A549 (cell line): Measurements from ENCODE around the gene SOWAHC. TPM values are rescaled to one million over a fixed set of nuclear protein-coding genes. Genes with fewer than 3 reads are reported as not detected.

Source experiments
- ATAC-seq, 2 experiments: fragments of 200-7000 bp in 1 of 2; fragments of >200 bp in 1 of 2; cut with Nextera tagmentation in 1 of 2; cut with Tn5 transposase in 1 of 2; 3 replicates each; pipeline versions ENCODE4 v1.8.0 to v1.9.1; 2018 to 2020; ENCODE audit warnings: mild to moderate bottlenecking in 1 of 2, moderate library complexity in 1 of 2
- CTCF ChIA-PET: fragments of 300-600 bp; sonication (Branson Sonifier 250); formaldehyde crosslinking; extraction: SDS; loops from one replicate; lab custom pipeline; 2021; ENCODE audit warnings: antibody characterized with exemption, inconsistent platforms; lab: Yijun Ruan, JAX
- POLR2A ChIA-PET: fragments of 350-600 bp; formaldehyde crosslinking; extraction: SDS; loops from one replicate; lab custom pipeline; 2021; ENCODE audit warnings: antibody characterized with exemption, inconsistent platforms; lab: Yijun Ruan, JAX
- DNase-seq, 2 experiments: peaks; one replicate each; pipeline versions ENCODE4 v3.0.0 to v3.0.0-alpha.2; 2011 to 2016; ENCODE audit warnings: low read depth in 1 of 2, low spot score in 1 of 2
- FAIRE-seq: peaks from 2 replicates; lab custom pipeline; 2011; peaks lifted over from hg19 to GRCh38; lab: Jason Lieb, UNC
- H3K27ac ChIP-seq, 2 experiments: fragments of >200 bp; sonication (Bioruptor Twin); formaldehyde crosslinking; 3 replicates each; pipeline ENCODE4 v1.5.1; 2016 to 2017
- H3K4me1 ChIP-seq: fragments of >200 bp; sonication (Bioruptor Twin); formaldehyde crosslinking; 3 replicates; pipeline ENCODE4 v1.6.1; 2016
- H3K4me2 ChIP-seq: fragments of >200 bp; sonication (Bioruptor Twin); formaldehyde crosslinking; 3 replicates; pipeline ENCODE4 v1.6.1; 2016
- H3K4me3 ChIP-seq: fragments of >200 bp; sonication (Bioruptor Twin); formaldehyde crosslinking; 3 replicates; pipeline ENCODE4 v1.5.1; 2016
- H3K9me3 ChIP-seq: fragments of >200 bp; sonication (Bioruptor Twin); formaldehyde crosslinking; 3 replicates; pipeline ENCODE4 v1.6.1; 2016
- CBX2 ChIP-seq: fragments of 200-600 bp; sonication (generic); IDR thresholded peaks from 2 replicates; pipeline ENCODE4 v1.6.1; 2016; ENCODE audit warnings: low read depth, mild to moderate bottlenecking, borderline replicate concordance
- CBX8 ChIP-seq: fragments of 200-600 bp; sonication (generic); IDR thresholded peaks from 2 replicates; pipeline ENCODE4 v1.6.1; 2016
- CTCF ChIP-seq: fragments of >200 bp; sonication (Bioruptor Twin); formaldehyde crosslinking; IDR thresholded peaks from 3 replicates; pipeline ENCODE4 v1.5.1; 2016
- EHF ChIP-seq: fragments of 250-450 bp; sonication (Bioruptor Pico); IDR thresholded peaks from 2 replicates; pipeline ENCODE4 v1.5.0; 2020; ENCODE audit warnings: mild to moderate bottlenecking
- ELK1 ChIP-seq: fragments of 150-350 bp; IDR thresholded peaks from 2 replicates; pipeline ENCODE4 v1.6.1; 2014; ENCODE audit warnings: low read depth, mild to moderate bottlenecking, low read length
- EP300 ChIP-seq, 2 experiments: fragments of >200 bp; sonication (Bioruptor Twin); formaldehyde crosslinking; IDR thresholded peaks; 2 replicates in 1 of 2; 3 replicates in 1 of 2; pipeline ENCODE4 v1.6.1; 2016 to 2017
- ESRRA ChIP-seq: fragments of 150-350 bp; IDR thresholded peaks from 2 replicates; pipeline ENCODE4 v1.6.1; 2014; ENCODE audit warnings: mild to moderate bottlenecking, low read length, borderline replicate concordance
- HDAC2 ChIP-seq: fragments of 200-600 bp; sonication (generic); IDR thresholded peaks from 2 replicates; pipeline ENCODE4 v1.6.1; 2016
- JUNB ChIP-seq: fragments of >200 bp; sonication (Bioruptor Twin); formaldehyde crosslinking; IDR thresholded peaks from 2 replicates; pipeline ENCODE4 v1.6.1; 2016
- MAFK ChIP-seq: fragments of 450-650 bp; IDR thresholded peaks from 2 replicates; pipeline ENCODE4 v1.6.1; 2014; ENCODE audit not compliant: partially characterized antibody
- NFE2L2 ChIP-seq: fragments of 150-350 bp; conservative IDR thresholded peaks from 2 replicates; pipeline ENCODE4 v1.6.1; 2014; ENCODE audit warnings: low read length
- PBX3 ChIP-seq: IDR thresholded peaks from 2 replicates; pipeline ENCODE4 v1.6.1; 2012
- POLR2AphosphoS2 ChIP-seq: conservative IDR thresholded peaks from 2 replicates; pipeline ENCODE4 v1.6.1; 2012; ENCODE audit warnings: low read length, improper control_type of control experiment, inconsistent platforms
- RAD21 ChIP-seq, 2 experiments: fragments of >200 bp in 1 of 2; sonication (Bioruptor Twin) in 1 of 2; formaldehyde crosslinking in 1 of 2; IDR thresholded peaks in 1 of 2; conservative IDR thresholded peaks in 1 of 2; 2 replicates in 1 of 2; 3 replicates in 1 of 2; pipeline ENCODE4 v1.6.1; 2012 to 2018; ENCODE audit warnings: inconsistent platforms in 1 of 2
- SMC3 ChIP-seq: fragments of >200 bp; sonication (Bioruptor Twin); formaldehyde crosslinking; IDR thresholded peaks from 3 replicates; pipeline ENCODE4 v1.6.1; 2018; ENCODE audit warnings: inconsistent platforms
- TFCP2L1 ChIP-seq: fragments of 250-450 bp; sonication (Bioruptor Pico); IDR thresholded peaks from 2 replicates; pipeline ENCODE4 v1.5.0; 2021; ENCODE audit warnings: mild to moderate bottlenecking
- TP53 ChIP-seq: fragments of 250-450 bp; sonication (Bioruptor Pico); IDR thresholded peaks from 2 replicates; pipeline ENCODE4 v1.5.0; 2021; ENCODE audit warnings: mild to moderate bottlenecking, moderate library complexity
- WGBS: methylation state at CpG from one replicate; pipeline ENCODE4 v1.1.6; 2017; ENCODE audit errors: missing lambda C conversion rate; 5-methylcytosine and 5-hydroxymethylcytosine counted together
- polyA plus RNA-seq, 4 experiments: library from polyadenylated mRNA; depleted of rRNA in 3 of 4; stranded (reverse); fragments of >200 nt; fragmentation: RNase III in 1 of 4; extraction: RNeasy Plus Mini Kit Qiagen cat#74134 plus additional on column Dnase treatment in 1 of 4; gene quantifications; 2 replicates in 3 of 4; 3 replicates in 1 of 4; pipeline ENCODE4 v1.2.3, GENCODE V29; 2011 to 2017
- TF ChIP-seq, protein P1 (sequence below): IDR thresholded peaks from 2 replicates; pipeline ENCODE4 v1.6.1; 2012; ENCODE audit warnings: low read depth, borderline replicate concordance

The SOWAHC gene
- polyA plus RNA-seq, 2 of the 4 experiments (the other 2 are of a cell fraction): 13.7 to 14.2 TPM

DNA sequence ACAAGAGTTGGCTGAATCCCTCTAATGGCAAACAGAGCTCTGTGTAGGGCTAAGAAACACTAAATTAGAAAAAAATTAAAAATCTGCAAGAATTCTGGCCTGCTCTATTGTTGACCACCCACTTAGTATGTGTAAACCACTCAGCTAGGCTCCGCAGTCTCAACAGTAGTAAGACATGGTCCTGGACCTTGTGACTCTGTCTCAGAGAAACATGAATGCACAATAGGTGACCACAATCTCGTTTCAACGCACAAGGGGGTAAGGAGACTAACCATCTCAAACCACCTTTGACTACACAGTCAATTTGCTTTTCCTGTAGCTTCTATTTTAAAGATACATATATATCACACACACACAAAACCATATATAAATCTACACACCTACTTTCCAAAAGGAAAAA lies 16.9 kb upstream of the SOWAHC start (continued):
- TF ChIP-seq TFCP2L1 (no peak), MAFK (no peak), NFE2L2 (no peak), ESRRA (no peak), SMC3 (no peak), POLR2AphosphoS2 (no peak)
- TF ChIP-seq, all 56 proteins: peak for 0

DNA sequence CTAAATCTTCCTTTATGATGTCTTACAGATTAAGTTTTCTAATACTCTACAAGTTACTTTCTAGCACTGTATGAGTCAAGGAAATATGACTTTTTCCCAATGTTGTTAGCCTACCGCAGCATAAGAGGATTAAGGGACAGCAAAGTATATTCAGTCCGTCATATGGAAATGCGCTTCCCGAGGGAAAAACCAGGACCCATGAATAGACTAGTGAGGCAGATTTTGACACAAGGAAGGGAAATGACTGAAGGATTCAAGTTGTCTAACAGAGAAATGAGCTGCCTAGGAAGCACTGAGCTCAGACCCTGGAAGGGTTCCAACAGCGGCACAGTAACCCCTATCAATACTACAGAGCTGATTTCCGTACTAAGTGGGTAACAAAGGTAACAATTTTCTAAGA lies 12.4 kb upstream of the SOWAHC start:
- H3K4me3 ChIP-seq: no peak overlapping the region
- ATAC-seq (no peak), FAIRE-seq (no peak), DNase-seq (no peak)
- no peak for TF ChIP-seq CTCF
- no peak for TF ChIP-seq TP53 (CRISPR knock-in tag)
- TF ChIP-seq EHF (CRISPR knock-in tag): no peak
- 92% methylated on average over 6 of the region's 6 CpGs for whole genome bisulfite sequencing
- H3K27ac ChIP-seq: no peak overlapping the region
- ChIA-PET CTCF (no interaction called here), POLR2A (interaction anchor here (1.4 kb wide), 1 partner anchor 12 kb away, joined by 3 read pairs; the partner anchor contains the start of genes SEPTIN10 and SOWAHC)
- H3K4me1 ChIP-seq: peaks cover 28% of the 10 kb centered on the region
- no peak overlapping the region for H3K4me2 ChIP-seq
- no peaks in the 10 kb centered on the region for H3K9me3 ChIP-seq

DNA sequence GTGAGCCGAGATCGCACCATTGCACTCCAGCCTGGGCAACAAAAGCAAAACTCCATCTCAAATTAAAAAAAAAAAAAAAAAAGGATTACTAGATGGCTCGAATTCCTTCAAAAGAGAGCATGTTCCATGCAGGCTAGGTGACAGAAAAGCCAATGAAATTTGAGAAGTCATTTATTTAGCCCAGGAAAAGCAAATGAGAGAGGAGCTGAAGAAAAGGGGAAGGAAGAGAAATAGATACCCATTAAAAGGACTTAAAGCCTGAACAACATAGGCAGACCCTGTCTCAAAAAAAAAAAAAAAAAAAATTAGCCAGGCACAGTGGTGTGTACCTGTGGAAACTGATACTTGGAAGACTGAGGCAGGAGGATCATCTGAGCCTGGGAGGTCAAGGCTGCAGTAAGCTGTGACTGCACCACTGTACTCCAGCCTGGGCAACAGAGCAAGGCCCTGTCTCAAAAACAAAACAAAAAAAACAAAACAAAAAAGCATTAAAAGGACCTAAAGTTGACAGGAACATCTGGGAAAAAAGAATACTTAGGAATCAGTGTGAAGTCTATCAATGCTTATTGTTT lies 11.5 kb upstream of the SOWAHC start:
- POLR2A ChIA-PET: interaction anchor here (0.7 kb wide), 1 partner anchor 12 kb away, joined by 6 read pairs; no protein-coding TSS in a partner anchor
- CTCF ChIA-PET: no interaction called here
- no peak overlapping the region for H3K27ac ChIP-seq
- peaks cover 37% of the 10 kb centered on the region for H3K4me1 ChIP-seq
- H3K9me3 ChIP-seq: no peaks in the 10 kb centered on the region
- FAIRE-seq (no peak), DNase-seq (no peak), ATAC-seq (no peak)
- no peak overlapping the region for H3K4me3 ChIP-seq
- TF ChIP-seq PBX3 (no peak), ELK1 (no peak), HDAC2 (no peak), JUNB (no peak), CBX2 (no peak), EP300 (IDR thresholded peaks at IDR 0.05) (no peak), RAD21 (conservative IDR thresholded peaks at IDR 0.05 in 1 of 2, IDR thresholded peaks at IDR 0.05 in 1 of 2) (no peak), CBX8 (no peak), MAFK (no peak)
- TF ChIP-seq, protein P1, sequence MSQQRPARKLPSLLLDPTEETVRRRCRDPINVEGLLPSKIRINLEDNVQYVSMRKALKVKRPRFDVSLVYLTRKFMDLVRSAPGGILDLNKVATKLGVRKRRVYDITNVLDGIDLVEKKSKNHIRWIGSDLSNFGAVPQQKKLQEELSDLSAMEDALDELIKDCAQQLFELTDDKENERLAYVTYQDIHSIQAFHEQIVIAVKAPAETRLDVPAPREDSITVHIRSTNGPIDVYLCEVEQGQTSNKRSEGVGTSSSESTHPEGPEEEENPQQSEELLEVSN: no peak
- no peak overlapping the region for H3K4me2 ChIP-seq
- 87% methylated on average over 3 of the region's 3 CpGs for WGBS
